A673 (cell line): ENCODE measurements around the gene MAML1. TPM values are rescaled to one million over a fixed set of nuclear protein-coding genes. Genes with fewer than 3 reads are reported as not detected.

Source experiments
- BruUV-seq: library from RNA; stranded (reverse); fragments of 400-500 nt; replicated peaks from 2 replicates; lab custom pipeline; 2021; lab: Mats Ljungman, UMichigan
- CTCF ChIA-PET: fragments of 300-600 bp; sonication (Branson Sonifier 250); formaldehyde crosslinking; loops from one replicate; lab custom pipeline; 2022; ENCODE audit warnings: antibody characterized with exemption; lab: Charles Lee
- POLR2A ChIA-PET: fragments of 300-600 bp; sonication (Branson Sonifier 250); formaldehyde crosslinking; loops from one replicate; lab custom pipeline; 2022; ENCODE audit warnings: antibody characterized with exemption; ENCODE audit not compliant: low non-redundant PET; lab: Charles Lee
- DNase-seq: peaks from one replicate; pipeline ENCODE4 v3.0.0-alpha.2; 2015; ENCODE audit warnings: low spot score
- H3K27ac ChIP-seq: fragments of 200-600 bp; sonication (generic); 2 replicates; pipeline ENCODE4 v1.5.1; 2016; ENCODE audit warnings: mixed run types, low read depth, mild to moderate bottlenecking, mixed read lengths, antibody characterized with exemption, low read length; ENCODE audit not compliant: poor library complexity, severe bottlenecking
- H3K27me3 ChIP-seq: fragments of 200-600 bp; sonication (generic); replicated peaks from 2 replicates; pipeline ENCODE4 v1.6.1; 2017; ENCODE audit warnings: mixed run types, low read depth, mild to moderate bottlenecking, mixed read lengths, antibody characterized with exemption, low read length; ENCODE audit not compliant: insufficient read depth, poor library complexity
- H3K36me3 ChIP-seq: fragments of 200-600 bp; sonication (generic); 2 replicates; pipeline ENCODE4 v1.6.1; 2016; ENCODE audit warnings: mixed run types, mild to moderate bottlenecking, mixed read lengths, antibody characterized with exemption, low read length; ENCODE audit not compliant: insufficient read depth, poor library complexity, severe bottlenecking
- H3K4me1 ChIP-seq: fragments of 200-600 bp; sonication (generic); 2 replicates; pipeline ENCODE4 v1.6.1; 2017; ENCODE audit warnings: mixed run types, mild to moderate bottlenecking, mixed read lengths, antibody characterized with exemption, low read length; ENCODE audit not compliant: insufficient read depth, poor library complexity, severe bottlenecking
- H3K4me3 ChIP-seq: fragments of 200-600 bp; sonication (generic); 2 replicates; pipeline ENCODE4 v1.5.1; 2016; ENCODE audit warnings: low read depth, mixed run types, mild to moderate bottlenecking, mixed read lengths, low read length; ENCODE audit not compliant: poor library complexity, severe bottlenecking
- H3K9me3 ChIP-seq: fragments of 200-600 bp; sonication (generic); 2 replicates; pipeline ENCODE4 v1.6.1; 2016; ENCODE audit warnings: mixed run types, low read depth, mild to moderate bottlenecking, mixed read lengths, antibody characterized with exemption, low read length; ENCODE audit not compliant: poor library complexity, severe bottlenecking
- EZH2 ChIP-seq: fragments of 200-600 bp; sonication (generic); IDR thresholded peaks from 2 replicates; pipeline ENCODE4 v1.6.1; 2017; ENCODE audit warnings: borderline replicate concordance, low read depth, mild to moderate bottlenecking, mixed read lengths, antibody characterized with exemption, low read length; ENCODE audit not compliant: poor library complexity, severe bottlenecking
- intact Hi-C: fragments of 100-400 bp; cut with micrococcal nuclease; formaldehyde crosslinking; loops from one replicate; pipeline ENCODE4 v1.10.0; 2022; ENCODE audit not compliant: unreplicated experiment
- total RNA-seq: library from RNA; stranded (reverse); gene quantifications from 2 replicates; pipeline ENCODE4 v1.2.3, GENCODE V29; 2021
- TF ChIP-seq, protein P1 (sequence below): fragments of 300-800, 200-600 bp; sonication (generic); conservative IDR thresholded peaks from 2 replicates; pipeline ENCODE4 v1.5.1; 2017; ENCODE audit warnings: low read depth, mild to moderate bottlenecking, antibody characterized with exemption, low read length, moderate library complexity, mixed read lengths

MAML1 gene
- total RNA-seq, 1 experiment from 2014 or later, result 34.3 TPM

DNA sequence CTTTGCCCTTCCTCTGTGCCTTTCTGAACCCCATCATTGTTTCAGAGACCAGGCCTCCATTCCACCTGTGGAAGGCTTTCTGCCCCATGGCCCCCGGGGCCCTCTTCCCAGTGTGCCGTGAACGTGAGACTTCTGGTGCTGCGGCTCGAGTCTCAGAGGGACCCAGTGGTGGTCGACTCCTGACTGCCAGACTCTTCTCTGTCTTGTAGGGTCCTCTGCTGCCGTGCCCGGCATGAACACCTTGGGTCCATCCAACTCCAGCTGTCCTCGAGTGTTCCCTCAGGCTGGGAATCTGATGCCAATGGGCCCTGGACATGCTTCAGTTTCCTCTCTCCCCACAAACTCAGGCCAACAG is 41.0 kb downstream of the MAML1 start:
- Histone ChIP-seq H3K36me3 (peaks cover 48% of the 10 kb centered on the region), H3K27me3 (no peaks in the 10 kb centered on the region), H3K4me3 (no peak overlapping the region), H3K9me3 (no peaks in the 10 kb centered on the region), H3K4me1 (no peaks in the 10 kb centered on the region), H3K27ac (no peak overlapping the region)
- ChIA-PET POLR2A (no interaction called here), CTCF (no interaction called here)
- no TSS peak for BruUV-seq
- DNase-seq, result no peak
- TF ChIP-seq, protein P1, sequence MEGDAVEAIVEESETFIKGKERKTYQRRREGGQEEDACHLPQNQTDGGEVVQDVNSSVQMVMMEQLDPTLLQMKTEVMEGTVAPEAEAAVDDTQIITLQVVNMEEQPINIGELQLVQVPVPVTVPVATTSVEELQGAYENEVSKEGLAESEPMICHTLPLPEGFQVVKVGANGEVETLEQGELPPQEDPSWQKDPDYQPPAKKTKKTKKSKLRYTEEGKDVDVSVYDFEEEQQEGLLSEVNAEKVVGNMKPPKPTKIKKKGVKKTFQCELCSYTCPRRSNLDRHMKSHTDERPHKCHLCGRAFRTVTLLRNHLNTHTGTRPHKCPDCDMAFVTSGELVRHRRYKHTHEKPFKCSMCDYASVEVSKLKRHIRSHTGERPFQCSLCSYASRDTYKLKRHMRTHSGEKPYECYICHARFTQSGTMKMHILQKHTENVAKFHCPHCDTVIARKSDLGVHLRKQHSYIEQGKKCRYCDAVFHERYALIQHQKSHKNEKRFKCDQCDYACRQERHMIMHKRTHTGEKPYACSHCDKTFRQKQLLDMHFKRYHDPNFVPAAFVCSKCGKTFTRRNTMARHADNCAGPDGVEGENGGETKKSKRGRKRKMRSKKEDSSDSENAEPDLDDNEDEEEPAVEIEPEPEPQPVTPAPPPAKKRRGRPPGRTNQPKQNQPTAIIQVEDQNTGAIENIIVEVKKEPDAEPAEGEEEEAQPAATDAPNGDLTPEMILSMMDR, result no peak
- TF ChIP-seq EZH2, result no peak
- intact Hi-C loops, result no loop called here

DNA sequence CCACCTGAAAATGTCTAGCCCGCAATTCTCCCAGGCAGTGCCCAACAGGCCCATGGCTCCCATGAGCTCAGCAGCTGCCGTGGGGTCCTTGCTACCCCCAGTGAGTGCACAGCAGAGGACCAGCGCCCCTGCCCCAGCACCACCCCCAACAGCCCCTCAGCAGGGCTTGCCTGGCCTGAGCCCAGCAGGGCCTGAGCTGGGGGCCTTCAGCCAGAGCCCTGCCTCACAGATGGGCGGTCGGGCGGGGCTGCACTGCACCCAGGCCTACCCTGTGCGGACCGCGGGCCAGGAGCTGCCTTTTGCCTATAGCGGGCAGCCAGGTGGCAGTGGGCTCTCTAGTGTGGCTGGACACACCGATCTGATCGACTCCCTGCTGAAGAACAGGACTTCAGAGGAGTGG is 41.8 kb downstream of the MAML1 start:
- H3K27ac ChIP-seq, result no peak overlapping the region
- no peak for DNase-seq
- no peaks in the 10 kb centered on the region for H3K27me3 ChIP-seq
- ChIA-PET POLR2A (interaction anchor here (0.6 kb wide), 1 partner anchor 78 kb away, joined by 3 read pairs; no protein-coding TSS in a partner anchor), CTCF (no interaction called here)
- no peak overlapping the region for H3K4me3 ChIP-seq
- no peak for TF ChIP-seq EZH2
- TF ChIP-seq, protein P1, result no peak
- H3K9me3 ChIP-seq, result no peaks in the 10 kb centered on the region
- intact Hi-C loops, result no loop called here
- peaks cover 45% of the 10 kb centered on the region for H3K36me3 ChIP-seq
- H3K4me1 ChIP-seq, result no peaks in the 10 kb centered on the region
- no TSS peak for BruUV-seq

- CTCF ChIA-PET, result no interaction called here
- no peak overlapping the region for H3K4me3 ChIP-seq
- H3K36me3 ChIP-seq, result peaks cover 28% of the 10 kb centered on the region
- POLR2A ChIA-PET, result no interaction called here
- H3K4me1 ChIP-seq, result no peaks in the 10 kb centered on the region
- no TSS peak for BruUV-seq
- H3K9me3 ChIP-seq, result no peaks in the 10 kb centered on the region
- DNase-seq, result no peak
- intact Hi-C loops, result no loop called here
- no peaks in the 10 kb centered on the region for H3K27me3 ChIP-seq
- TF ChIP-seq, protein P1, result no peak
- no peak for TF ChIP-seq EZH2
- no peak overlapping the region for H3K27ac ChIP-seq
Observed at GRCh38 chr5:179776411-179776938, 43.9 kb downstream of the MAML1 start.
